Measurements from ENCODE around the gene PDCD1.
"Not testable (repeated sequence)": the region's sequence is repeated elsewhere in the genome, so short reads cannot be mapped to it uniquely, and the experiment has no call there.

The PDCD1 gene

DNA sequence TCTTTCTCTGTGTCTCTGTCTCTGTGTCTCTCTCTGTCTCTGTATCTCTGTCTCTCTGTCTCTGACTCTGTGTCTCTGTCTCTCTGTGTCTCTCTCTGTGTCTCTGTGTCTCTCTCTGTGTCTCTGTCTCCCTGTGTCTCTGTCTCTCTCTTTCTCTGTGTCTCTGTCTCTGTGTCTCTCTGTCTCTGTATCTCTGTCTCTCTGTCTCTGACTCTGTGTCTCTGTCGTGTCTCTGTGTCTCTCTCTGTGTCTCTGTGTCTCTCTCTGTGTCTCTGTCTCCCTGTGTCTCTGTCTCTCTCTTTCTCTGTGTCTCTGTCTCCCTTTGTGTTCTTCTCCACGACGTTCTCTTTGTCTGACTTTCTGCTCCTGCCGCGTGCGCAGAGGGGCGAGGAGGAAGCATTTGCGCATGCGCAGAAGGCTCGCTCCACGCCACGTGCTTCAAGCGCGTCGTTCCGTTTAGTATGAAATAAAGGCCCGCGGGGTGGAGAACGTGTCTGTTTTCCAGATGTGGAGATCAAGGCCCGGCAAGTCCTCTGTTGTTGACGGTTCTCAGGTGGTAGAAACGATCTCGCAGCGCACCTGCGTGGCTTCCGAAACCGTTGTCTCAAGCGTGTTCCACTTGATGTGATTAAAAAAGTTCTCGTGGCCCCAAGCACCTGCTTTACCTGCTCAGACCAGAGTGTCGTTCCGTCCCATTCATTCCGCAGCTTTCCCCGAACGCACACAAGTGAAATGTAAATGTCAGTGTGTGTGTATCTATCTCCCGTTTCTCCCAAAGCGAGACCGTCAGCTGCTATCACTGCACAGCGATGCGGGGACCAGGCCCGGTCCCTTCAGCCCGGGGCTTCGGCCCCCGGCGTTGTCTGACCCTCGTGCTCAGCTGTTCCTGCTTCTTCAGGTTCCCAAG, 34.9 kb downstream of the PDCD1 start:
- DNase-seq = not testable (repeated sequence)

GRCh38 chr2:241822264-241822623, 36.5 kb downstream of the PDCD1 start:
- DNase-seq = no peak

DNA sequence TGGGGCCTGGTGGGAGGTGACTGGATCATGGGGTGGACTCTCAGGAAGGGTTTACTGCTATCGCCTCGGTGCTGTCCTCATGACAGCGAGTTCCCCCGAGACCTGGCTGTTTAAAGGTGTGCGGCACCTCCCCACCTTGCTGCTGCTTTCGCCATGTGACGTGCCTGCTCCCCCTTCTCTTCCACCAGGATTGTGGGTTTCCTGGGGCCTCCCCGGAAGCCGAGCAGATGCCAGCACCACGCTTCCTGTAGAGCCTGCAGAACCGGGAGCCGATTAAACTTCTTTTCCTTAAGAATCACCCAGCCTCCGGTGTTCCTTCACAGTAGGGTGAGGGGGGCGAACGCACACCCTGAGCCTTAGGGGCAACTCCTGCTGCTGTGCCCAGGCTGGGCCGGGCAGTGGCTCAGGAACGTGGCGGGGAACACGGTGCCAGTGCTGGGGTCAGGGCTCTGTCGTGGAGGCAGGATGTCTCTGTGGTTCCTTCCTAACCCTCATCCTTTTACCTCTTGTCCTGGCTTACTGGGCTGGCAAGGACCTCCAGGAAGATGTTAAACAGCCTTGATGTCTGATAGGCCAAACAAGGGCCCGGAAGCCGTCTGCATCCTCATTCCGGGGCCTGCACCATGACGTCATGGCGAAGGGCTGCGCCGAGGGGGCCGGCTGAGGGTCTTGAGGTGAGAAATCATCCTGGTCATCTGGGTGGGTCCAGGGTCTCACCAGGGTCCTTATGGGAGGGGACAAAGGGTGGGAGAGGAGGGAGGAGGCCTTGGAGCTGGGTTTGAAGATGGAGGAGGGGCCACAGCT, 37.0 kb downstream of the PDCD1 start:
- no peak for DNase-seq

GRCh38 chr2:241820625-241821384, 37.9 kb downstream of the PDCD1 start:
- no peak for DNase-seq

- DNase-seq = not testable (repeated sequence)
Observed at GRCh38 chr2:241819947-241820624, 38.6 kb downstream of the PDCD1 start.

- DNase-seq = no peak
Observed at GRCh38 chr2:241818943-241819270, 39.8 kb downstream of the PDCD1 start.

DNA sequence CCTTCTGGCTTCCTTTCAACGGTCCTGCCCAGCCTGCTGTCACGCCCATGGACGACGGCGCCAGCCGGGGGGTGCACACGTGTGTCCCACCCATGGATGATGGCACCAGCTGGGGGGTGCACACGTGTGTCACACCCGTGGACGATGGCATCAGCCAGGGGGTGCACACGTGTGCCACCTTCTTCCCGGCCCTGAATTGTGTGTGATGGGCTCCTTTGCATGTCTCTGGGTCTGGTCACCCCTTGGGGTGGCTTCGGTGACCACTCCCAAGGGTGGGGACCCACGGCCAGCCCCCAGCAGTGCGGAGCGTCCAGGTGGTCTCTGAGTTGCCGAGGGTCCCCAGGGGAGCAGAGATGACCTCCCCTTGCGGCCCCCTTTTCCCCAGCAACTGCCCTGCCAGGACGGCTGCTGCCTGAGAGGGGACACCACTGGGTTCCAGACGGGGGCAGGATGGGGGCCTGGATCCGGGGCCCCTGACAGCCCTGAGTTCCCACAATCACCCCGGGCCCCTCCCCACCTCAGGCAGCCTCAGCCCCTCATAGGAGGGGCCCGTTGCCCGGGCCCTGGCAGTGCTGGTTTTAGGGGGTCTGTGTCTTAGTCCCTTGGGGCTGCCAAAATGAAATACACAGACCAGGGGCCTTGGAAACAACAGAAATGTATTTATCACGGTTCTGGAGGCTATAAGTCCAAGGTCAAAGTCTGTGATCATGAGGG, 40.3 kb downstream of the PDCD1 start:
- DNase-seq = no peak

DNA sequence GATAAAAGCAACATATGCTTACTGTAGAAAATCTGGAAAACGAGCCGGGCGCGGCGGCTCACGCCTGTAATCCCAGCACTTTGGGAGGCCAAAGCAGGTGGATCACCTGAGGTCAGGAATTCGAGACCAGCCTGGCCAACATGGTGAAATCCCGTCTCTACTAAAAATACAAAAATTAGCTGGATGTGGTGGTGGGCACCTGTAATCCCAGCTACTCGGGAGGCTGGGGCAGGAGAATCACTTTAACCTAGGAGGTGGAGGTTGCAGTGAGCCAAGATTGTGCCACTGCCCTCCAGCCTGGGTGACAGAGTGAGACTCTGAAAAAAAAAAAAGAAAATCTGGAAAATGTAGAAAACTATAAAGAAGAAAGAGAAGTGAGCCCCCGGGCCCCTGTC, 40.9 kb downstream of the PDCD1 start:
- DNase-seq = not testable (repeated sequence)

- no peak for DNase-seq
Observed at GRCh38 chr2:241817126-241817820, 41.4 kb downstream of the PDCD1 start.

- DNase-seq = no peak
Observed at GRCh38 chr2:241816431-241817121, 42.1 kb downstream of the PDCD1 start.

DNA sequence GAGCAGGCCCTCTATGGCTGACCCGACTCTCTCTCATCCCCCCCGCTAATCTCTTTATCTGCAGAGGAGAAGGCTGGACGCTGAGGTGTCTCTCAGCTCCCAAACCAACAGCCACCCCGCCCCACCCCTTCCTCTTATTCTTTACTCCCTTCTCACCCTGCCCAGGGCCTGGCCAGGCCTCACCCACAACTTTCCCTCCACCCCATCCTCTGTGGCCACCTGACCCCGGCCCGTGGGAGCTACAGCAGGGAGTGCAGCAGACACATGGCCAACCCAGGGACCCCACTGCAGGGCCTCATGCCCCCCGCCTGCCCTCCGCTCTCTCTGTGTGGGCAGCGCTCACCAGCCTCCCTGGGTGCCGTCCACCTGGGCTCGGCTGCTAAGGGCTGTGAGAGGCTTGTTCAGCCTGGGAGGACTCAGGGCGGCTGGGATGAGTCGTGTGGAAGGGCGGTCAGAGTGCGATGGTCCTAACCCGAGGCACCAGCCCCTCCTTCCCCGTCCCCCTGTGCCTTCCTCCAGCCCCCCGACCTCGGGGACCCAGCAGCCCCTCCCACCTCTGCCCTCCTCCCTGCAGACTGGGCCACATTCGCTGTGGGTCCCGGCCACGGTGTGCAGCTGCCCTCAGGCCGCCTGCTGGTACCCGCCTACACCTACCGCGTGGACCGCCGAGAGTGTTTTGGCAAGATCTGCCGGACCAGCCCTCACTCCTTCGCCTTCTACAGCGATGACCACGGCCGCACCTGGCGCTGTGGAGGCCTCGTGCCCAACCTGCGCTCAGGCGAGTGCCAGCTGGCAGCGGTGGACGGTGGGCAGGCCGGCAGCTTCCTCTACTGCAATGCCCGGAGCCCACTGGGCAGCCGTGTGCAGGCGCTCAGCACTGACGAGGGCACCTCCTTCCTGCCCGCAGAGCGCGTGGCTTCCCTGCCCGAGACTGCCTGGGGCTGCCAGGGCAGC, 42.9 kb downstream of the PDCD1 start:
- DNase-seq = no peak

DNA sequence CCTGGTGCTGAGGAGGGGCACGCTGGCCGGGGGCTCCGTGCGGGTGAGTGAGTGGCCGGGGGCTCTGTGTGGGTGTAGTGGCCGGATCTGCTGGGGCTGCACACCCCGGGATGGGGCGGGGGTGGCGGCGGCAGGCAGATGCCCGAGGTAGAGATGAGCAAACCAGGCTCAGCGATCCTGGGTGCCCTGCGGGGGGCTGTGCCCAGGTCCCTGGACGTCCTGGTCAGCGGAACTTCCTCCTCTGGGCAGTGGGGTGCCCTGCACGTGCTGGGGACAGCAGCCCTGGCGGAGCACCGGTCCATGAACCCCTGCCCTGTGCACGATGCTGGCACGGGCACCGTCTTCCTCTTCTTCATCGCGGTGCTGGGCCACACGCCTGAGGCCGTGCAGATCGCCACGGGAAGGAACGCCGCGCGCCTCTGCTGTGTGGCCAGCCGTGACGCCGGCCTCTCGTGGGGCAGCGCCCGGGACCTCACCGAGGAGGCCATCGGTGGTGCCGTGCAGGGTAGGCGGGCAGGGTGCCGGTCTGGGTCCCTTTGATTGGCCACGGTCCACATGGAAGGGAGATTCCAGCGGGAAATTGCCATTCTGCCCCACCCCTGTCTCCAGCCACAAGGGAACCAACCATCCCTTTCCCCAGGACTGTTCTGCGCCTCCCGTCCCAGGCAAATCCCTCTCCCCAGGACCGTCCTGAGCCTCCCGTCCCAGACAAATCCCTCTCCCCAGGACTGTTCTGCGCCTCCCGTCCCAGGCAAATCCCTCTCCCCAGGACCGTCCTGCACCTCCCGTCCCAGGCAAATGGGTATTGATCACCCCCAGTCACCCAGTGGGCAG, 43.8 kb downstream of the PDCD1 start:
- DNase-seq = no peak

GRCh38 chr2:241814393-241814642, 44.4 kb downstream of the PDCD1 start:
- no peak for DNase-seq

- DNase-seq = no peak
Observed at GRCh38 chr2:241813644-241814392, 44.9 kb downstream of the PDCD1 start.

DNA sequence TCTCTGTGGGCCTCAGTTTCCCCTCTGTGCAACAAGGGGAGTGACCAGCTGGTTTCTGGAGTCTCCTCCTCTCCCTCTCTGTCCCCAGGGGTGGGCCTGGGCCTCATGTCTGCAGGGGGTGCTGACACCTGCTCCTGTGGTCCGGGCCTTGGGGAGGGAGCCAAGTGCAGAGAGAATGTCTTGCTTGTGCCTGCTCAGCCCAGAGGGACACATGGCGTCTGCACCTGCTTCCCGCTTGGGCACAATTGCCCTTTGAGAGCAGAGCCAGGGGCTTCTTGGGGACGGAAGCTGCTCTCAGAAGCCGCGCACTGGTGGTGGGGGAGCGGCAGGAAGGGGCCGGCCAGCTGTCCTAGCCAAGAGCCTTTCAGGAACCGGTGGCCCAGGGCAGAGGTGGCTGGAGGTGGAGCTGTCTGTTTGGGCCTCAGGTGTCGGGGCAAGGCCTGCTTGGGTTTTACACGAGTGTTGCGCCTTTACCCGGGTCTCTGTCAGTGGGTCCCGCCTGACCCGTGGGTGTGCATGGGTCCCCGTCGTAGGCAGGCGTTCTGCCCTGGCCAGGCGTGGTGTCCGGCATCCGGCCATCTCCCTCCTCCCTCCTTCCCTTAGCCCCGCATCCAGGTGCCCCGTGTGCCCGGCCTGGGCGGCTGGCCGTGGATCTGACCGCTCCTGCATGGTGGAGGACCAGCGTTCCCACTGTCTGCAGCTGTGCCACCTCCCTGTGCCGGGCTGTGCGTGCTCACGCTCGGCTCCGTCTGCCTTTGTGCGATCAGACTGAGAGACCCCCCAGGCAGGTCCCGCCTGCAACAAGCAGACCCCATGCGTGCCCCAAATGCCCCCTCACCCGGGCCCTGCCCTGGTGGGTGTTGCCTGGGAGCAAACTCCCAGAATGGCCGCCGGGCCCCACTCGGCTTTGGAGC, 45.7 kb downstream of the PDCD1 start:
- DNase-seq = no peak

DNA sequence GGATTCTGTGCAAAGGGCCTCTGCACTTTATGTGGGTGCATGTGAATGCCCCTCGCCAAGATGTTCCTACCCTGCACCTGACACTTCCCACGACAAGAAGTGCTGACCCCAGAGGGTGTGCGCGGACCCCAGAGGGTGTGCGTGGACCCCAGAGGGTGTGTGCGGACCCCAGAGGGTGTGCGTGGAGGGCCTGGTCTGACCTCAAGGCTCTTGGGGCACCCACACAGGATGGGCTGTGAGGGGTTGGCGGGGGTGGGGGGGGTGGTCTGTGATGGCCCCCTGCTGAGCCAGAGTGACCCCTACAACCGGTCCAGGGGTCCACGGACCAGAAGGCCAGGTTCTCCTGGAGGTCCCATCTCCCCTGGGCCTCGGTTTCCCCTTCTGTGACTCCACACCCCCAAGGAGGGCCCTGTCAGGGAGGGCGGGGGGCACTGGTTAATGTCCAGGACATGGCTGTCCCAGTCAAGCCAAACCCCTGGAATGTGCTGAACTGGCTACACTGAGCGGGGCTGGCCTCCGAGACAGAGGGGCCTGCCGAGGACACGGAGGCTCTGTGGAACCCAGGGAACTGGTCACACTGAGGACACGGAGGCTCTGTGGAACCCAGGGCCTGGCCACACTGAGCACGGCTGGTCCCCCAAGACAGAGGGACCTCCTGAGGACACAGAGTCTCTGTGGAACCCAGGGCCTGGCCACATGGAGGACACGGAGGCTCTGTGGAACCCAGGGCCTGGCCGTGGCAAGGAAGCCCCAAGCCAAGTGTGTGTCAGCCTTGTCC, 46.6 kb downstream of the PDCD1 start:
- no peak for DNase-seq
